Loucy (cell line): ENCODE measurements around the gene TRIM45.

Experiments used
- CTCF ChIP-seq: fragments of 200-600 bp; sonication (generic); conservative IDR thresholded peaks from 2 replicates; pipeline ENCODE4 v1.5.1; 2014; ENCODE audit warnings: mild to moderate bottlenecking, antibody characterized with exemption, low read length
- EZH2phosphoT487 ChIP-seq: fragments of 200-600 bp; IDR thresholded peaks from 2 replicates; pipeline ENCODE4 v1.6.1; 2018; ENCODE audit warnings: antibody characterized with exemption, mild to moderate bottlenecking, moderate library complexity, borderline replicate concordance

GRCh38 chr1:117128323-117129079 is 7.0 kb upstream of the TRIM45 start:
- TF ChIP-seq CTCF (peak; percentile 74), EZH2phosphoT487 (no peak)
